Parathyroid adenoma (tissue), 2 donors: ENCODE data around the gene COL4A2.

Experiments used
- H2AFZ ChIP-seq: fragments of 300-600 bp; sonication (generic); one replicate; pipeline ENCODE4 v1.7.0; 2017; ENCODE audit warnings: antibody characterized with exemption, mild to moderate bottlenecking
- H3K27ac ChIP-seq: fragments of 300-600 bp; sonication (generic); one replicate; pipeline ENCODE4 v1.7.0; 2017
- H3K27me3 ChIP-seq: fragments of 300-600 bp; sonication (generic); one replicate; pipeline ENCODE4 v1.7.0; 2017; ENCODE audit warnings: low read length; ENCODE audit not compliant: control insufficient read depth, insufficient read depth
- H3K36me3 ChIP-seq: fragments of 300-600 bp; sonication (generic); one replicate; pipeline ENCODE4 v1.7.0; 2017; ENCODE audit warnings: low read length; ENCODE audit not compliant: control insufficient read depth, insufficient read depth
- H3K4me1 ChIP-seq: fragments of 300-600 bp; sonication (generic); one replicate; pipeline ENCODE4 v1.7.0; 2017; ENCODE audit warnings: control low read depth
- H3K4me2 ChIP-seq: fragments of 300-600 bp; sonication (generic); one replicate; pipeline ENCODE4 v1.7.0; 2017; ENCODE audit warnings: low read length
- H3K4me3 ChIP-seq: fragments of 300-600 bp; sonication (generic); one replicate; pipeline ENCODE4 v1.7.0; 2017; ENCODE audit warnings: low read depth, low read length
- H3K79me2 ChIP-seq: fragments of 300-600 bp; sonication (generic); one replicate; pipeline ENCODE4 v1.7.0; 2017; ENCODE audit warnings: control low read depth
- H3K9ac ChIP-seq: fragments of 300-600 bp; sonication (generic); one replicate; pipeline ENCODE4 v1.7.0; 2017; ENCODE audit warnings: mild to moderate bottlenecking
- H3K9me3 ChIP-seq: fragments of 300-600 bp; sonication (generic); one replicate; pipeline ENCODE4 v1.7.0; 2017; ENCODE audit warnings: low read length; ENCODE audit not compliant: control insufficient read depth
- CTCF ChIP-seq: fragments of 300-600 bp; sonication (generic); IDR thresholded peaks from one replicate; pipeline ENCODE4 v1.7.0; 2017; ENCODE audit warnings: antibody characterized with exemption, mild to moderate bottlenecking
- donor health status: primary hyperparathyroidism.

COL4A2 gene

GRCh38 chr13:110524541-110525257 lies 217.6 kb downstream of the COL4A2 start:
- H3K9me3 ChIP-seq, result no peaks in the 10 kb centered on the region
- H2AFZ ChIP-seq, result peak overlapping the region; percentile 60
- H3K4me3 ChIP-seq, result no peak overlapping the region
- no peak for TF ChIP-seq CTCF
- H3K79me2 ChIP-seq, result no peaks in the 10 kb centered on the region
- H3K27ac ChIP-seq, result no peak overlapping the region
- H3K9ac ChIP-seq, result no peak overlapping the region
- no peaks in the 10 kb centered on the region for H3K27me3 ChIP-seq
- H3K4me2 ChIP-seq, result peak overlapping the region; percentile 56
- H3K4me1 ChIP-seq, result peaks cover 5% of the 10 kb centered on the region
- no peaks in the 10 kb centered on the region for H3K36me3 ChIP-seq

GRCh38 chr13:110525328-110526319 lies 218.5 kb downstream of the COL4A2 start:
- Histone ChIP-seq H2AFZ (no peak overlapping the region), H3K9me3 (no peaks in the 10 kb centered on the region), H3K27me3 (no peaks in the 10 kb centered on the region), H3K4me2 (no peak overlapping the region), H3K4me3 (no peak overlapping the region), H3K9ac (no peak overlapping the region), H3K4me1 (peaks cover 5% of the 10 kb centered on the region), H3K79me2 (no peaks in the 10 kb centered on the region), H3K27ac (no peak overlapping the region), H3K36me3 (no peaks in the 10 kb centered on the region)
- TF ChIP-seq CTCF, result no peak

GRCh38 chr13:110528371-110528770 lies 221.3 kb downstream of the COL4A2 start:
- H3K4me1 ChIP-seq, result peaks cover 5% of the 10 kb centered on the region
- no peak overlapping the region for H3K4me2 ChIP-seq
- no peak overlapping the region for H2AFZ ChIP-seq
- no peak for TF ChIP-seq CTCF
- no peak overlapping the region for H3K4me3 ChIP-seq
- H3K9ac ChIP-seq, result no peak overlapping the region
- no peaks in the 10 kb centered on the region for H3K9me3 ChIP-seq
- no peak overlapping the region for H3K27ac ChIP-seq
- H3K79me2 ChIP-seq, result no peaks in the 10 kb centered on the region
- H3K27me3 ChIP-seq, result no peaks in the 10 kb centered on the region
- H3K36me3 ChIP-seq, result no peaks in the 10 kb centered on the region

- no peak overlapping the region for H3K27ac ChIP-seq
- no peaks in the 10 kb centered on the region for H3K36me3 ChIP-seq
- no peak overlapping the region for H3K4me2 ChIP-seq
- peaks cover 5% of the 10 kb centered on the region for H3K4me1 ChIP-seq
- no peaks in the 10 kb centered on the region for H3K79me2 ChIP-seq
- no peak overlapping the region for H3K9ac ChIP-seq
- TF ChIP-seq CTCF, result no peak
- no peaks in the 10 kb centered on the region for H3K9me3 ChIP-seq
- no peaks in the 10 kb centered on the region for H3K27me3 ChIP-seq
- H3K4me3 ChIP-seq, result no peak overlapping the region
- no peak overlapping the region for H2AFZ ChIP-seq
Observed at GRCh38 chr13:110528911-110529310, 221.8 kb downstream of the COL4A2 start.
